Coronary artery (tissue), 2 donors: Measurements from ENCODE around the gene CFAP43.

Experiments used
- DNase-seq: peaks from one replicate; pipeline ENCODE4 v3.0.0-alpha.2; 2017; ENCODE audit warnings: low spot score
- H3K27ac ChIP-seq, 2 donors: fragments of 200-600 bp; sonication (generic); one replicate each; pipeline ENCODE4 v1.5.1; 2016 to 2019
- H3K4me3 ChIP-seq: fragments of 200-600 bp; sonication (generic); 2 replicates; pipeline ENCODE4 v1.5.1; 2016; ENCODE audit warnings: mild to moderate bottlenecking, moderate library complexity
- CTCF ChIP-seq: fragments of 200-600 bp; sonication (generic); IDR thresholded peaks from one replicate; pipeline ENCODE4 v1.5.1; 2019; ENCODE audit warnings: antibody characterized with exemption

CFAP43 gene

DNA sequence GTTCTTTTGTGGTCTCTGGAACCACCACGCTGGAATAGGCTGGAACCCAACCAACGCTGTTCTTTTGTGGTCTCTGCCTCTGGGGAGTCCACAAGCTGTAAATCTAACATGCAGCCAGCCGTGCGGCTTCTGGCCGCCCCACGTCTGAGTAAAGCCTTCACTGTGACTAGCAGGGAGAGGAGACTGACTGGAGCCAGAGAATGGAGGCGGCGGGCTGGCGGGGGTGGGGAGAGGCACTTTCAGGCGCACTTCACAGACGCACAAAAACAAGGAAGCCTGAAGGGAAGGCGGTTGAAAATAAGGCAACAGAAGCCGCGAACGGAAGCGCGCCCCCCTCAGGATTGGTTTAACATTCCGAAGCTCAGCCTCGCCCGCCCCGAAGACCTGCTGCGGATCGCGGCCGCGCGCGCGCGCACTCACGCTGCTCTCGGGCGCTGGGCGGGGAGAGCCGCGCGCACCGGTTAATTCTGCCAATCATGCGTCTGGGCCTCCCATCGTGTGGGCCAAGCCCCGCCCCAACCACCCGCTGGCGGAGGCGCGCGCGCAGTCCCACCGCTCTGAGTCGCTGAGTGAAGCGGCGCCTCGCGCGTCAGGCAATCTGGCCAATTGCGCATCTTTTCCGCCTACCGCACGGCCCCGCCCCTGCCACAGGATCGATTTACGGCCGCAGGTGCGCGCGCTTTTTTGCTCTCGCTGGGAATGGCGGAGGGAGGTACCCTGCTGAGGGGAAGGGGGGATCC is 110.5 kb downstream of the CFAP43 start, which contains the start of gene SFR1:
SFR1 (plus strand) TSS at position 687 of the 740 bp plus-strand sequence; CDS start at position 700, 13 bp downstream.
- TF ChIP-seq CTCF: peak; percentile 39
- Histone ChIP-seq H3K4me3 (peak within 1 kb of the TSS; percentile 80), H3K27ac (peak within 1 kb of the TSS; percentile 97)
- peak; percentile 99 for DNase-seq

DNA sequence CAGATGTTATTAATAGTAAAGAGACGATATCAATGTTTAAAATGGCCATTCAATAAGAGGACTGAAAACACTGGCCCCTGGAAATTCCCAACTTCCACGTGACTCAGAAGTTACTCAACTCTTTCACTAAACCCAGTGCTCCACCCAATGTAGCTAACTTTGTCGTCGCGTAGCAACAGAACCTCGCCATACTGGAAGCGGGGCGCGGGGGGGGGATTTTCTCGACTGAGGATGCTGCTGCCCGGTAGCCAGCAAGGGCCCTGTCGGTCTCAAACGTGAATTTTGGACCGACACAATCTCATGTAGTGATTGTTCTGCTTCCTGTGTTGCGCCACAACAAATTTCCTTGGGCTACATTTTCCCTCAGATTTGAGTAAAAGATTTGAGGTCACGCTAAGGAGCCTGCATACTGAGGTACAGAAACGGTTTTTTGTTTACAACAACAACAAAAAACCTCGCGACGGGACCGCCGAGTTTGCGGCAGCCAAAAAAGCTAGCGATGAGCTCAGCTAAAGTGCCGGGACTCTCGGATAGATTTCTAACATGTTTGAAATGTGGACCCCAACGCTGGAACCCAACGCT is 111.2 kb downstream of the CFAP43 start:
- Histone ChIP-seq H3K27ac (peak overlapping the region; percentile 97), H3K4me3 (peak overlapping the region; percentile 80)
- DNase-seq: peak; percentile 97
- no peak for TF ChIP-seq CTCF

DNA sequence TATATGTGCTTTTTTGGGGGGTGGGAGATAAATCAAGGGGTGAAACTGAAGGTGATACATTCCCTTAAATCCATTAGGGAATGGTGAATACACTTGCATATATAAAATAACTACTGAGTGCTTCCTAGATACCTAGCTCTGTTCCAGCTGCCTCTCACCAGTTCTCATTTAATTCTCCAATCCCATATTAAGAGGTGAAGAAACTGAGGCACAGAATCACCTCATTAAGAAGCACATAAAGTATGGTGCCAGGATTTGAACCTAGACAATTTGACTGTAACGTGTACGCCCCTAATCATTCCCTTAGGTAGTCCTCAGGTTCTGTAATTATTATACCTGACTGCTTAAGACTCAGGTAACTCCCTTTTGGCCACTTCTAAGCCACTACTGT is 111.7 kb downstream of the CFAP43 start:
- H3K4me3 ChIP-seq: peak overlapping the region; percentile 80
- peak overlapping the region; percentile 97 for H3K27ac ChIP-seq
- no peak for TF ChIP-seq CTCF
- DNase-seq: no peak

- DNase-seq: no peak
- H3K4me3 ChIP-seq: no peak overlapping the region
- TF ChIP-seq CTCF: no peak
- H3K27ac ChIP-seq: peak overlapping the region; percentile 97
Measured at GRCh38 chr10:104119996-104120395, 112.2 kb downstream of the CFAP43 start.

DNA sequence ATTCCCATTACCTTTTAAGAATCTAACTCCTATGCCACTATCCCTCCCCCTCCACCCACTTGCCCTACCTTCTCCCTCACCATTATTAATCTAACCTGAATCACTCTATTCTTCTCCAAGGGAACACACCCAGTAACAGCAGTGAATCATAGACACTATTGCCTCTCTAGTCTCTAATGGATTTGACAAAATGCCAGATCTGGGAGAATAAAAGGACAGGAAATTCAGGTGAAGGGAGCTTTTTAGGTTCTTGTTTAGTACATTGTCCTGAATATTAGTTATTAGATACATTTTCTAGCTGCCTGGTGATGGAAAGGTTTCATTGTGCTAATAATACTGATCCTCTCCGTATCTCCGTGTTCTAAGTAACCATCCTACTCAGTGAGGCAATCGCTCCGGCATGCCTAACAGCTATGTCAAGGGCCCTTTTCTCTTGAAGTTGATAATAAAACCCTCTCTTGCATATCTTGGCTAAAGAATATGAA is 114.3 kb downstream of the CFAP43 start:
- DNase-seq: no peak
- Histone ChIP-seq H3K27ac (no peak overlapping the region), H3K4me3 (no peak overlapping the region)
- no peak for TF ChIP-seq CTCF

- Histone ChIP-seq H3K27ac (no peak overlapping the region), H3K4me3 (no peak overlapping the region)
- DNase-seq: no peak
- no peak for TF ChIP-seq CTCF
Measured at GRCh38 chr10:104113376-104113956, 118.7 kb downstream of the CFAP43 start.
